HL-60 (cell line): ENCODE results near the gene PRLR.

Experiments
- DNase-seq, 2 experiments: peaks; one replicate each; pipeline ENCODE4 v3.0.0-alpha.2; 2010 to 2020; ENCODE audit warnings: low read depth in 1 of 2, low spot score in 1 of 2
- H3K27ac ChIP-seq: fragments of 250-450 bp; sonication (Bioruptor Pico); replicated peaks from 2 replicates; pipeline ENCODE4 v1.5.1; 2020; ENCODE audit warnings: mild to moderate bottlenecking, moderate library complexity
- H3K27me3 ChIP-seq: fragments of 250-450 bp; sonication (Bioruptor Pico); 2 replicates; pipeline ENCODE4 v1.5.1; 2021; ENCODE audit warnings: mild to moderate bottlenecking, moderate library complexity; ENCODE audit not compliant: insufficient read depth, poor library complexity, severe bottlenecking
- H3K4me3 ChIP-seq: replicated peaks from 2 replicates; pipeline ENCODE4 v1.5.1; 2011; ENCODE audit warnings: mild to moderate bottlenecking, control low read depth, low read length; ENCODE audit not compliant: insufficient read depth
- GABPA ChIP-seq: IDR thresholded peaks from 2 replicates; pipeline ENCODE4 v1.6.1; 2012; ENCODE audit warnings: low read depth
- POLR2AphosphoS5 ChIP-seq: IDR thresholded peaks from 2 replicates; pipeline ENCODE4 v1.6.1; 2012; ENCODE audit warnings: low read depth
- SPI1 ChIP-seq: IDR thresholded peaks from 2 replicates; pipeline ENCODE4 v1.6.1; 2012; ENCODE audit warnings: low read depth, mild to moderate bottlenecking, borderline replicate concordance
- TF ChIP-seq, protein P1 (sequence below): IDR thresholded peaks from 2 replicates; pipeline ENCODE4 v1.6.1; 2012; ENCODE audit warnings: low read depth; ENCODE audit not compliant: insufficient replicate concordance
- TF ChIP-seq, protein P2 (sequence below): IDR thresholded peaks from one replicate; pipeline ENCODE4 v1.5.1; 2011; ENCODE audit warnings: low read length, control low read depth, inconsistent platforms; ENCODE audit not compliant: insufficient read depth

PRLR gene

DNA sequence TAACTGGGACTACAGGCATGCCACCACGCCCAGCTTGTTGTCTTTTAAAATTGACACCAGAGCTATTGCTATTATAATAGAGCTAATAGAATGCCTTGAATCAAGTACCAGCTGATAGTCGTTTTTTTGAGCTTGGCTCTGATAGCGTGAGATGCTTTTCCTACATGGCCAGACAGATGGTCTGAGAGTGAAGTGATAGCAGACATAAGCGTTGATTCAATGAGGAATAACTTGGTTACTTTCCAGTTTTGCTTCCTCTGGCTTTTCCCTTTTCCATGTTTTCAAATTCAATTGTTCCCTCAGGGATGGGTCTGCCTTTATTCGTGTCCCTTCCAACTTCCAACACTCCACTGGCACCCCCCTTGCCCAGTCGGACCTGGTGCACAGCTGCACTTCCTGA, 197.9 kb downstream of the PRLR start:
- no peak for DNase-seq
- Histone ChIP-seq H3K27ac (no peak overlapping the region), H3K4me3 (no peak overlapping the region), H3K27me3 (no peaks in the 10 kb centered on the region)
- no peak for TF ChIP-seq GABPA
- no peak for TF ChIP-seq SPI1
- no peak for TF ChIP-seq POLR2AphosphoS5
- TF ChIP-seq, protein P1, sequence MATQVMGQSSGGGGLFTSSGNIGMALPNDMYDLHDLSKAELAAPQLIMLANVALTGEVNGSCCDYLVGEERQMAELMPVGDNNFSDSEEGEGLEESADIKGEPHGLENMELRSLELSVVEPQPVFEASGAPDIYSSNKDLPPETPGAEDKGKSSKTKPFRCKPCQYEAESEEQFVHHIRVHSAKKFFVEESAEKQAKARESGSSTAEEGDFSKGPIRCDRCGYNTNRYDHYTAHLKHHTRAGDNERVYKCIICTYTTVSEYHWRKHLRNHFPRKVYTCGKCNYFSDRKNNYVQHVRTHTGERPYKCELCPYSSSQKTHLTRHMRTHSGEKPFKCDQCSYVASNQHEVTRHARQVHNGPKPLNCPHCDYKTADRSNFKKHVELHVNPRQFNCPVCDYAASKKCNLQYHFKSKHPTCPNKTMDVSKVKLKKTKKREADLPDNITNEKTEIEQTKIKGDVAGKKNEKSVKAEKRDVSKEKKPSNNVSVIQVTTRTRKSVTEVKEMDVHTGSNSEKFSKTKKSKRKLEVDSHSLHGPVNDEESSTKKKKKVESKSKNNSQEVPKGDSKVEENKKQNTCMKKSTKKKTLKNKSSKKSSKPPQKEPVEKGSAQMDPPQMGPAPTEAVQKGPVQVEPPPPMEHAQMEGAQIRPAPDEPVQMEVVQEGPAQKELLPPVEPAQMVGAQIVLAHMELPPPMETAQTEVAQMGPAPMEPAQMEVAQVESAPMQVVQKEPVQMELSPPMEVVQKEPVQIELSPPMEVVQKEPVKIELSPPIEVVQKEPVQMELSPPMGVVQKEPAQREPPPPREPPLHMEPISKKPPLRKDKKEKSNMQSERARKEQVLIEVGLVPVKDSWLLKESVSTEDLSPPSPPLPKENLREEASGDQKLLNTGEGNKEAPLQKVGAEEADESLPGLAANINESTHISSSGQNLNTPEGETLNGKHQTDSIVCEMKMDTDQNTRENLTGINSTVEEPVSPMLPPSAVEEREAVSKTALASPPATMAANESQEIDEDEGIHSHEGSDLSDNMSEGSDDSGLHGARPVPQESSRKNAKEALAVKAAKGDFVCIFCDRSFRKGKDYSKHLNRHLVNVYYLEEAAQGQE, result no peak
- TF ChIP-seq, protein P2, sequence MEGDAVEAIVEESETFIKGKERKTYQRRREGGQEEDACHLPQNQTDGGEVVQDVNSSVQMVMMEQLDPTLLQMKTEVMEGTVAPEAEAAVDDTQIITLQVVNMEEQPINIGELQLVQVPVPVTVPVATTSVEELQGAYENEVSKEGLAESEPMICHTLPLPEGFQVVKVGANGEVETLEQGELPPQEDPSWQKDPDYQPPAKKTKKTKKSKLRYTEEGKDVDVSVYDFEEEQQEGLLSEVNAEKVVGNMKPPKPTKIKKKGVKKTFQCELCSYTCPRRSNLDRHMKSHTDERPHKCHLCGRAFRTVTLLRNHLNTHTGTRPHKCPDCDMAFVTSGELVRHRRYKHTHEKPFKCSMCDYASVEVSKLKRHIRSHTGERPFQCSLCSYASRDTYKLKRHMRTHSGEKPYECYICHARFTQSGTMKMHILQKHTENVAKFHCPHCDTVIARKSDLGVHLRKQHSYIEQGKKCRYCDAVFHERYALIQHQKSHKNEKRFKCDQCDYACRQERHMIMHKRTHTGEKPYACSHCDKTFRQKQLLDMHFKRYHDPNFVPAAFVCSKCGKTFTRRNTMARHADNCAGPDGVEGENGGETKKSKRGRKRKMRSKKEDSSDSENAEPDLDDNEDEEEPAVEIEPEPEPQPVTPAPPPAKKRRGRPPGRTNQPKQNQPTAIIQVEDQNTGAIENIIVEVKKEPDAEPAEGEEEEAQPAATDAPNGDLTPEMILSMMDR, result no peak

DNA sequence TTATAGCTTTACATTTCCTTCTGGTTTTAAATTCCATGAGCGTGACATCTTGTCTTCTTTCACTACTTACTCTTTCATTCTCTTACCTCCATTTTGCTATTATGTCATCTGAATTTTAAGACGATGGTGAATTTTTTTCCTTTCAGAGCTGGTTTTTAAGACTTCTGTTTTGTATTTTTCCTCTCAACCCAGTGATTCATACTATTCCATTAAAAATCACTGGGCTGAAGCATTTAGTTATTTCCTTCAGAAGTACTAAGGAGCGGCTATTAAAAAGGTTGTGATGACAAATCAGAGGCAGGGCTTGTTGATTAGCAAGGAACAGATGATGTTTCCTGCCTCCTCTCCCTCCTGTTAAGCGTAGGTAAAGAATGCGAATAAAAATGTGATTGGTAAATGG, 199.0 kb downstream of the PRLR start:
- H3K27ac ChIP-seq, result no peak overlapping the region
- TF ChIP-seq, protein P1, result no peak
- TF ChIP-seq POLR2AphosphoS5, result no peak
- TF ChIP-seq SPI1, result no peak
- TF ChIP-seq, protein P2, result no peak
- TF ChIP-seq GABPA, result no peak
- no peaks in the 10 kb centered on the region for H3K27me3 ChIP-seq
- H3K4me3 ChIP-seq, result no peak overlapping the region
- DNase-seq, result no peak

DNA sequence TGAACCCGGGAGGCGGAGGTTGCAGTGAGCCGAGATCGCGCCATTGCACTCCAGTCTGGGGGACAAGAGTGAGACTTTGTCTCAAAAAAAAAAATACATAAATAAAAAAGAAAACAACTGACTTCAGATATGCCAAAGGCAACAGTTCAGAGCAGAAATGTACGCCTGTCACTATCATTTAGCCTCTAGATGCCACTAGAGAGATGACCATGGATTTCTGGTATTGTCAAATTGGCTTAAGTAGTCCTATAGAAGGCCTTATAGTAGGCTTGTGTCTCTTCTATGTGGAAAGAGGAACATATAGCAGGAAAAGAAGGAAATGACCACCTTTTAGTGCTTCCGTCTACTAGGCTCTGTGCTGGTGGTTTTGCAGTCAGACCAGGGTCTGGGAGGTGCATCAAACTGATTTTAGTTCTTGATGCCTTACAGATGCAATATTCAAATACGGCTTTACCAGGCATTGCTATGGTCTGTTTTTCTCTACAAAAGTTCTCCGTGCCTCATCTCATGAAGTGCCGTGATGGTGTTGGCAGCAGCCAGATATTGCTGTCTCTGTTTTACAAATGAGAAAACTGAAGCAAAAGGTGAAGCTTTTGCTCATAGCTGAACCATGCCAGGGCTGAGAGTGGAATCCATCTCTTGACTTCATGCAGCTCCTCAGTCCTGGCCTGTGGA, 199.7 kb downstream of the PRLR start:
- Histone ChIP-seq H3K4me3 (no peak overlapping the region), H3K27me3 (no peaks in the 10 kb centered on the region), H3K27ac (no peak overlapping the region)
- peak in 1 of 2 experiments; percentile 7 for DNase-seq
- TF ChIP-seq, protein P2, result no peak
- TF ChIP-seq, protein P1, result no peak
- no peak for TF ChIP-seq GABPA
- no peak for TF ChIP-seq SPI1
- no peak for TF ChIP-seq POLR2AphosphoS5
